Measurements from ENCODE around the gene SLC2A4RG. TPM values are rescaled to one million over a fixed set of nuclear protein-coding genes. Genes with fewer than 3 reads are reported as not detected.

Gene SLC2A4RG
- total RNA-seq, 1 donor from 2014 or later: 10.4 TPM

- Histone ChIP-seq H3K4me3 (ENCODE audit: low read length in 3 of 3) (no peak overlapping the region), H3K27me3 (ENCODE audit: control insufficient read depth in 3 of 3, insufficient read depth in 3 of 3, low read length in 3 of 3) (no peaks in the 10 kb centered on the region), H3K9me3 (ENCODE audit: control insufficient read depth in 3 of 3, low read length in 3 of 3) (no peaks in the 10 kb centered on the region), H3K36me3 (ENCODE audit: control insufficient read depth in 3 of 3, insufficient read depth in 3 of 3, low read length in 3 of 3) (peaks cover 4 to 11% (median 10%) of the 10 kb centered on the region in 3 donors), H3K9ac (ENCODE audit: low read depth in 1 of 3, low read length in 3 of 3) (peak overlapping the region in 1 of 3 donors; percentile 33), H3K27ac (ENCODE audit: low read depth, low read length) (no peak overlapping the region), H3K4me1 (ENCODE audit: control insufficient read depth in 3 of 3, insufficient read depth in 3 of 3, low read length in 3 of 3) (peaks cover 32 to 45% (median 41%) of the 10 kb centered on the region in 3 donors)
Measured at GRCh38 chr20:63694584-63695423, 44.8 kb upstream of the SLC2A4RG start.

- Histone ChIP-seq H3K4me1 (ENCODE audit: control insufficient read depth in 3 of 3, insufficient read depth in 3 of 3, low read length in 3 of 3) (peaks cover 32 to 45% (median 41%) of the 10 kb centered on the region in 3 donors), H3K9me3 (ENCODE audit: control insufficient read depth in 3 of 3, low read length in 3 of 3) (no peaks in the 10 kb centered on the region), H3K9ac (ENCODE audit: low read depth in 1 of 3, low read length in 3 of 3) (peak overlapping the region in 1 of 3 donors; percentile 33), H3K4me3 (ENCODE audit: low read length in 3 of 3) (no peak overlapping the region), H3K27ac (ENCODE audit: low read depth, low read length) (no peak overlapping the region), H3K36me3 (ENCODE audit: control insufficient read depth in 3 of 3, insufficient read depth in 3 of 3, low read length in 3 of 3) (peaks cover 9 to 14% (median 12%) of the 10 kb centered on the region in 3 donors), H3K27me3 (ENCODE audit: control insufficient read depth in 3 of 3, insufficient read depth in 3 of 3, low read length in 3 of 3) (no peaks in the 10 kb centered on the region)
Measured at GRCh38 chr20:63695424-63696305, 43.9 kb upstream of the SLC2A4RG start.

GRCh38 chr20:63696306-63696627 lies 43.3 kb upstream of the SLC2A4RG start:
- H3K27ac ChIP-seq (ENCODE audit: low read depth, low read length): no peak overlapping the region
- H3K9me3 ChIP-seq (ENCODE audit: control insufficient read depth in 3 of 3, low read length in 3 of 3): no peaks in the 10 kb centered on the region
- no peaks in the 10 kb centered on the region for H3K27me3 ChIP-seq (ENCODE audit: control insufficient read depth in 3 of 3, insufficient read depth in 3 of 3, low read length in 3 of 3)
- H3K4me3 ChIP-seq (ENCODE audit: low read length in 3 of 3): peak overlapping the region in 1 of 3 donors; percentile 41
- peaks cover 32 to 45% (median 41%) of the 10 kb centered on the region in 3 donors for H3K4me1 ChIP-seq (ENCODE audit: control insufficient read depth in 3 of 3, insufficient read depth in 3 of 3, low read length in 3 of 3)
- no peak overlapping the region for H3K9ac ChIP-seq (ENCODE audit: low read depth in 1 of 3, low read length in 3 of 3)
- H3K36me3 ChIP-seq (ENCODE audit: control insufficient read depth in 3 of 3, insufficient read depth in 3 of 3, low read length in 3 of 3): peaks cover 9 to 14% (median 13%) of the 10 kb centered on the region in 3 donors

GRCh38 chr20:63696628-63697356 lies 42.8 kb upstream of the SLC2A4RG start, which contains the start of gene TNFRSF6B:
TSS of gene TNFRSF6B (plus strand) at chr20:63696652. CDS start at chr20:63696768, 116 bp downstream.
- no peaks in the 10 kb centered on the region for H3K9me3 ChIP-seq (ENCODE audit: control insufficient read depth in 3 of 3, low read length in 3 of 3)
- peak within 1 kb of the TSS in 2 of 3 donors; percentile 32 to 62 for H3K9ac ChIP-seq (ENCODE audit: low read depth in 1 of 3, low read length in 3 of 3)
- H3K36me3 ChIP-seq (ENCODE audit: control insufficient read depth in 3 of 3, insufficient read depth in 3 of 3, low read length in 3 of 3): peaks cover 9 to 17% (median 14%) of the 10 kb centered on the region in 3 donors
- H3K4me3 ChIP-seq (ENCODE audit: low read length in 3 of 3): peak within 1 kb of the TSS in 2 of 3 donors; percentile 27 to 41
- H3K27me3 ChIP-seq (ENCODE audit: control insufficient read depth in 3 of 3, insufficient read depth in 3 of 3, low read length in 3 of 3): no peaks in the 10 kb centered on the region
- peak within 1 kb of the TSS; percentile 5 for H3K27ac ChIP-seq (ENCODE audit: low read depth, low read length)
- peaks cover 32 to 45% (median 41%) of the 10 kb centered on the region in 3 donors for H3K4me1 ChIP-seq (ENCODE audit: control insufficient read depth in 3 of 3, insufficient read depth in 3 of 3, low read length in 3 of 3)

GRCh38 chr20:63697357-63697867 lies 42.2 kb upstream of the SLC2A4RG start:
- Histone ChIP-seq H3K27ac (ENCODE audit: low read depth, low read length) (peak overlapping the region; percentile 5), H3K9ac (ENCODE audit: low read depth in 1 of 3, low read length in 3 of 3) (peak overlapping the region in 1 of 3 donors; percentile 62), H3K4me3 (ENCODE audit: low read length in 3 of 3) (no peak overlapping the region), H3K36me3 (ENCODE audit: control insufficient read depth in 3 of 3, insufficient read depth in 3 of 3, low read length in 3 of 3) (peaks cover 9 to 17% (median 14%) of the 10 kb centered on the region in 3 donors), H3K9me3 (ENCODE audit: control insufficient read depth in 3 of 3, low read length in 3 of 3) (no peaks in the 10 kb centered on the region), H3K4me1 (ENCODE audit: control insufficient read depth in 3 of 3, insufficient read depth in 3 of 3, low read length in 3 of 3) (peaks cover 30 to 45% (median 41%) of the 10 kb centered on the region in 3 donors), H3K27me3 (ENCODE audit: control insufficient read depth in 3 of 3, insufficient read depth in 3 of 3, low read length in 3 of 3) (no peaks in the 10 kb centered on the region)

- H3K36me3 ChIP-seq (ENCODE audit: control insufficient read depth in 3 of 3, insufficient read depth in 3 of 3, low read length in 3 of 3): peaks cover 9 to 20% (median 18%) of the 10 kb centered on the region in 3 donors
- H3K27me3 ChIP-seq (ENCODE audit: control insufficient read depth in 3 of 3, insufficient read depth in 3 of 3, low read length in 3 of 3): no peaks in the 10 kb centered on the region
- H3K9ac ChIP-seq (ENCODE audit: low read depth in 1 of 3, low read length in 3 of 3): no peak overlapping the region
- H3K4me1 ChIP-seq (ENCODE audit: control insufficient read depth in 3 of 3, insufficient read depth in 3 of 3, low read length in 3 of 3): peaks cover 29 to 45% (median 41%) of the 10 kb centered on the region in 3 donors
- H3K27ac ChIP-seq (ENCODE audit: low read depth, low read length): peak overlapping the region; percentile 30
- H3K4me3 ChIP-seq (ENCODE audit: low read length in 3 of 3): no peak overlapping the region
- H3K9me3 ChIP-seq (ENCODE audit: control insufficient read depth in 3 of 3, low read length in 3 of 3): no peaks in the 10 kb centered on the region
Measured at GRCh38 chr20:63697868-63698545, 41.6 kb upstream of the SLC2A4RG start.

- H3K4me1 ChIP-seq (ENCODE audit: control insufficient read depth in 3 of 3, insufficient read depth in 3 of 3, low read length in 3 of 3): peaks cover 29 to 45% (median 41%) of the 10 kb centered on the region in 3 donors
- H3K36me3 ChIP-seq (ENCODE audit: control insufficient read depth in 3 of 3, insufficient read depth in 3 of 3, low read length in 3 of 3): peaks cover 6 to 19% (median 18%) of the 10 kb centered on the region in 3 donors
- peak overlapping the region in 2 of 3 donors; percentile 34 to 50 for H3K9ac ChIP-seq (ENCODE audit: low read depth in 1 of 3, low read length in 3 of 3)
- no peaks in the 10 kb centered on the region for H3K9me3 ChIP-seq (ENCODE audit: control insufficient read depth in 3 of 3, low read length in 3 of 3)
- peak overlapping the region; percentile 72 for H3K27ac ChIP-seq (ENCODE audit: low read depth, low read length)
- H3K27me3 ChIP-seq (ENCODE audit: control insufficient read depth in 3 of 3, insufficient read depth in 3 of 3, low read length in 3 of 3): no peaks in the 10 kb centered on the region
- no peak overlapping the region for H3K4me3 ChIP-seq (ENCODE audit: low read length in 3 of 3)
Measured at GRCh38 chr20:63698739-63699465, 40.7 kb upstream of the SLC2A4RG start.

- H3K27ac ChIP-seq (ENCODE audit: low read depth, low read length): peak overlapping the region; percentile 72
- no peaks in the 10 kb centered on the region for H3K9me3 ChIP-seq (ENCODE audit: control insufficient read depth in 3 of 3, low read length in 3 of 3)
- H3K9ac ChIP-seq (ENCODE audit: low read depth in 1 of 3, low read length in 3 of 3): peak overlapping the region in 2 of 3 donors; percentile 45 to 50
- H3K27me3 ChIP-seq (ENCODE audit: control insufficient read depth in 3 of 3, insufficient read depth in 3 of 3, low read length in 3 of 3): no peaks in the 10 kb centered on the region
- peaks cover 29 to 45% (median 41%) of the 10 kb centered on the region in 3 donors for H3K4me1 ChIP-seq (ENCODE audit: control insufficient read depth in 3 of 3, insufficient read depth in 3 of 3, low read length in 3 of 3)
- H3K36me3 ChIP-seq (ENCODE audit: control insufficient read depth in 3 of 3, insufficient read depth in 3 of 3, low read length in 3 of 3): peaks cover 13 to 22% (median 21%) of the 10 kb centered on the region in 3 donors
- no peak overlapping the region for H3K4me3 ChIP-seq (ENCODE audit: low read length in 3 of 3)
Measured at GRCh38 chr20:63699466-63700198, 39.9 kb upstream of the SLC2A4RG start.

All from skeletal muscle tissue (tissue), 4 donors.